ENCODE data around the gene BAIAP2L1. TPM values are rescaled to one million over a fixed set of nuclear protein-coding genes. Genes with fewer than 3 reads are reported as not detected.
A peak's percentile ranks its signal among the peaks of the same experiment; 100 is the strongest.
"Not testable (repeated sequence)": the region's sequence is repeated elsewhere in the genome, so short reads cannot be mapped to it uniquely, and the experiment has no call there.

BAIAP2L1 gene
- total RNA-seq = 10 to 100 TPM; 24.7 to 29.2 TPM
- 10 to 100 TPM; 12.5 to 15.1 TPM for polyA plus RNA-seq
- long read RNA-seq, donor 1, partial matches to known transcripts = 0 of 1 reads
- long read RNA-seq, donor 1, other reads (novel, unspliced or antisense) = 0 of 1 reads
- long read RNA-seq, donor 2, partial matches to known transcripts = 0 of 1 reads
- long read RNA-seq, donor 2, other reads (novel, unspliced or antisense) = 0 of 1 reads
- long read RNA-seq, donor 3, partial matches to known transcripts = 8 of 11 reads
- long read RNA-seq, donor 3, other reads (novel, unspliced or antisense) = 0 of 11 reads
- long read RNA-seq, donor 4, partial matches to known transcripts = 0 of 11 reads
- long read RNA-seq, donor 4, other reads (novel, unspliced or antisense) = 11 of 11 reads
- long read RNA-seq, donor 5, partial matches to known transcripts = 5 of 7 reads
- long read RNA-seq, donor 5, other reads (novel, unspliced or antisense) = 0 of 7 reads

GRCh38 chr7:98400542-98401340, at the start of gene BAIAP2L1:
TSS of gene BAIAP2L1 (minus strand) at chr7:98401090. CDS start at chr7:98400852, 238 bp downstream.
- no peak for TF ChIP-seq CTCF (IDR thresholded peaks at IDR 0.05; ENCODE audit: control extremely low read depth, extremely low read depth)
- 0 to 1% methylated on average over 58 to 76 of the region's 76 CpGs for WGBS, 2 donors

DNA sequence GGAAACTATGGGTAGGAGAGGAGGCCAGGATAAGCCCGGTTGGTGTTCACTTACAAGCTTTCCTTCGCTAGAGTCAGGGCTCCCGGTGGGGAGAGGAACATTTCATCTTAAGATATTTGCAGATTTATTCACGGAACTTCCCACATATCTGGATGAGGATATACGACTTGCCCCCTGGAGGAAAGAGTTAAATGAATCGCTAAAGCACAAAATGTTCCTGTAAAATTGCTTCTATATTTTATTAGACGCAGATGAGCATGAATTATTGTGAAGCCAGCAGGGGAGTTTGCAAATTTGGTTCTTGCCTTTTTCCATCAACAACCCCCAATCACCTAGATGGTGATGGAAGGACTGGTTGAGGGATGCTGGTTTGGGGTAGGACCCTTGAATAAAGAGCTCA, 47.9 kb upstream of the BAIAP2L1 start:
- peaks cover 0 to 7% (median 0%) of the 10 kb centered on the region in 4 donors for H3K9me3 ChIP-seq (ENCODE audit: control insufficient read depth in 4 of 4, insufficient read depth in 3 of 4, low read length in 3 of 4)
- no peak for DNase-seq
- WGBS, 2 donors = 79 to 84% methylated on average over 7 of the region's 7 CpGs
- no peak overlapping the region for H3K9ac ChIP-seq (ENCODE audit: insufficient read depth in 1 of 2, low read length in 2 of 2)
- TF ChIP-seq CTCF (IDR thresholded peaks at IDR 0.05; ENCODE audit: control extremely low read depth, extremely low read depth) = no peak
- no peak overlapping the region for H3K27ac ChIP-seq (ENCODE audit: low read depth in 1 of 2, low read length in 1 of 2)
- no peak overlapping the region for H3K4me3 ChIP-seq
- H3K4me1 ChIP-seq (ENCODE audit: control insufficient read depth in 5 of 5, insufficient read depth in 5 of 5, low read length in 5 of 5) = no peaks in the 10 kb centered on the region
- no peaks in the 10 kb centered on the region for H3K36me3 ChIP-seq (ENCODE audit: control insufficient read depth in 4 of 4, insufficient read depth in 4 of 4, low read length in 4 of 4)
- ATAC-seq (ENCODE audit: insufficient read depth, low FRiP score) = no peak
- H3K27me3 ChIP-seq (ENCODE audit: control insufficient read depth in 3 of 3, insufficient read depth in 3 of 3, low read length in 2 of 3) = no peaks in the 10 kb centered on the region

More at GRCh38 chr7:98400542-98401340, at the start of gene BAIAP2L1:
- DNase-seq (peak; percentile 68 to 91 (median 81)), ATAC-seq (ENCODE audit: insufficient read depth, low FRiP score) (peak; percentile 97)
- peak within 1 kb of the TSS; percentile 60 for H3K4me3 ChIP-seq
- peaks cover 0 to 3% (median 0%) of the 10 kb centered on the region in 5 donors for H3K4me1 ChIP-seq (ENCODE audit: control insufficient read depth in 5 of 5, insufficient read depth in 5 of 5, low read length in 5 of 5)
- peaks cover 0 to 3% (median 0%) of the 10 kb centered on the region in 3 donors for H3K27me3 ChIP-seq (ENCODE audit: control insufficient read depth in 3 of 3, insufficient read depth in 3 of 3, low read length in 2 of 3)
- peak within 1 kb of the TSS; percentile 55 to 76 for H3K27ac ChIP-seq (ENCODE audit: low read depth in 1 of 2, low read length in 1 of 2)
- no peaks in the 10 kb centered on the region for H3K36me3 ChIP-seq (ENCODE audit: control insufficient read depth in 4 of 4, insufficient read depth in 4 of 4, low read length in 4 of 4)
- peak within 1 kb of the TSS in 1 of 2 donors; percentile 39 for H3K9ac ChIP-seq (ENCODE audit: insufficient read depth in 1 of 2, low read length in 2 of 2)
- H3K9me3 ChIP-seq (ENCODE audit: control insufficient read depth in 4 of 4, insufficient read depth in 3 of 4, low read length in 3 of 4) = no peaks in the 10 kb centered on the region

GRCh38 chr7:98440992-98441391, 40.1 kb upstream of the BAIAP2L1 start:
- not testable (repeated sequence) for H3K4me3 ChIP-seq; H3K27me3 ChIP-seq (ENCODE audit: control insufficient read depth in 3 of 3, insufficient read depth in 3 of 3, low read length in 2 of 3); H3K9ac ChIP-seq (ENCODE audit: insufficient read depth in 1 of 2, low read length in 2 of 2); H3K27ac ChIP-seq (ENCODE audit: low read depth in 1 of 2, low read length in 1 of 2); H3K9me3 ChIP-seq (ENCODE audit: control insufficient read depth in 4 of 4, insufficient read depth in 3 of 4, low read length in 3 of 4); H3K36me3 ChIP-seq (ENCODE audit: control insufficient read depth in 4 of 4, insufficient read depth in 4 of 4, low read length in 4 of 4); ATAC-seq (ENCODE audit: insufficient read depth, low FRiP score); H3K4me1 ChIP-seq (ENCODE audit: control insufficient read depth in 5 of 5, insufficient read depth in 5 of 5, low read length in 5 of 5); DNase-seq
- 70 to 84% methylated on average over 2 of the region's 2 CpGs for WGBS, 2 donors

- Histone ChIP-seq H3K9ac (ENCODE audit: insufficient read depth in 1 of 2, low read length in 2 of 2) (no peak overlapping the region), H3K9me3 (ENCODE audit: control insufficient read depth in 4 of 4, insufficient read depth in 3 of 4, low read length in 3 of 4) (peaks cover 0 to 10% (median 0%) of the 10 kb centered on the region in 4 donors)
- no peak for ATAC-seq (ENCODE audit: insufficient read depth, low FRiP score)
Observed at GRCh38 chr7:98439484-98439883, 38.6 kb upstream of the BAIAP2L1 start.

More at GRCh38 chr7:98439484-98439883, 38.6 kb upstream of the BAIAP2L1 start:
- TF ChIP-seq CTCF (IDR thresholded peaks at IDR 0.05; ENCODE audit: control extremely low read depth, extremely low read depth) = no peak
- 46 to 47% methylated on average over 2 of the region's 2 CpGs for WGBS, 2 donors
- no peak overlapping the region for H3K27ac ChIP-seq (ENCODE audit: low read depth in 1 of 2, low read length in 1 of 2)
- no peaks in the 10 kb centered on the region for H3K36me3 ChIP-seq (ENCODE audit: control insufficient read depth in 4 of 4, insufficient read depth in 4 of 4, low read length in 4 of 4)
- H3K4me3 ChIP-seq = no peak overlapping the region
- no peak for DNase-seq
- H3K4me1 ChIP-seq (ENCODE audit: control insufficient read depth in 5 of 5, insufficient read depth in 5 of 5, low read length in 5 of 5) = no peaks in the 10 kb centered on the region
- no peaks in the 10 kb centered on the region for H3K27me3 ChIP-seq (ENCODE audit: control insufficient read depth in 3 of 3, insufficient read depth in 3 of 3, low read length in 2 of 3)
